SK-N-SH (cell line): ENCODE data around the gene PDGFC. TPM values are rescaled to one million over a fixed set of nuclear protein-coding genes. Genes with fewer than 3 reads are reported as not detected.

Experiments used
- CTCF ChIA-PET: fragments of 300-600, 350-600 bp; formaldehyde crosslinking; extraction: SDS; loops from one replicate; lab custom pipeline; 2021; lab: Yijun Ruan, JAX
- POLR2A ChIA-PET: fragments of 350-600 bp; sonication (Branson Sonifier 250); formaldehyde crosslinking; extraction: SDS; loops from one replicate; lab custom pipeline; 2020; ENCODE audit warnings: antibody characterized with exemption, inconsistent platforms; lab: Yijun Ruan, JAX
- DNase-seq: peaks from one replicate; pipeline ENCODE4 v3.0.0; 2012
- H2AFZ ChIP-seq: fragments of 200-600 bp; sonication (generic); 2 replicates; pipeline ENCODE4 v1.8.1; 2016; ENCODE audit warnings: antibody characterized with exemption, mild to moderate bottlenecking, low read depth
- H3F3A ChIP-seq: fragments of 200-600 bp; sonication (generic); replicated peaks from 2 replicates; pipeline ENCODE3; 2016; ENCODE audit warnings: antibody characterized with exemption, mild to moderate bottlenecking; ENCODE audit not compliant: insufficient read depth
- H3K27ac ChIP-seq, 2 experiments: fragments of 200-500 bp in 1 of 2; fragments of 200-600 bp in 1 of 2; sonication (Bioruptor generic) in 1 of 2; sonication (generic), shearing (Covaris generic) in 1 of 2; 2 replicates each; pipeline versions ENCODE4 v1.5.1 to v1.6.1; 2014 to 2016; ENCODE audit warnings: low read depth in 2 of 2, inconsistent platforms in 1 of 2, low read length in 1 of 2, mild to moderate bottlenecking in 1 of 2, mixed read lengths in 1 of 2
- H3K27me3 ChIP-seq: fragments of 200-600 bp; sonication (generic), shearing (Covaris generic); 2 replicates; pipeline ENCODE4 v1.6.1; 2016; ENCODE audit warnings: mixed run types; ENCODE audit not compliant: insufficient read depth
- H3K36me3 ChIP-seq, 2 experiments: fragments of 200-500 bp in 1 of 2; fragments of 200-600 bp in 1 of 2; sonication (Bioruptor generic) in 1 of 2; sonication (generic) in 1 of 2; replicated peaks in 1 of 2; 2 replicates each; pipeline versions ENCODE3 to v1.5.1; 2014 to 2016; ENCODE audit warnings: low read length in 1 of 2, mild to moderate bottlenecking in 1 of 2; ENCODE audit not compliant: insufficient read depth in 2 of 2, control insufficient read depth in 1 of 2
- H3K4me1 ChIP-seq, 2 experiments: fragments of 200-500 bp in 1 of 2; fragments of 200-600 bp in 1 of 2; sonication (Bioruptor generic) in 1 of 2; sonication (generic), shearing (Covaris generic) in 1 of 2; 2 replicates each; pipeline versions ENCODE4 v1.5.1 to v1.6.1; 2014 to 2016; ENCODE audit warnings: low read depth in 1 of 2, low read length in 1 of 2, mixed run types in 1 of 2; ENCODE audit not compliant: insufficient read depth in 2 of 2, control insufficient read depth in 1 of 2
- H3K4me2 ChIP-seq: fragments of 200-600 bp; sonication (generic), shearing (Covaris generic); 2 replicates; pipeline ENCODE4 v1.6.1; 2017; ENCODE audit warnings: mixed run types
- H3K4me3 ChIP-seq, 2 experiments: fragments of 200-500 bp in 1 of 2; fragments of 200-600 bp in 1 of 2; sonication (Bioruptor generic) in 1 of 2; sonication (generic), shearing (Covaris generic) in 1 of 2; 2 replicates each; pipeline versions ENCODE4 v1.5.1 to v1.8.1; 2014 to 2016; ENCODE audit warnings: low read depth in 2 of 2, inconsistent platforms in 1 of 2, low read length in 1 of 2, mild to moderate bottlenecking in 1 of 2, mixed read lengths in 1 of 2, moderate library complexity in 1 of 2
- H3K79me2 ChIP-seq: fragments of 200-600 bp; sonication (generic); 2 replicates; pipeline ENCODE4 v1.8.1; 2017; ENCODE audit warnings: mild to moderate bottlenecking; ENCODE audit not compliant: insufficient read depth
- H3K9ac ChIP-seq: fragments of 200-600 bp; sonication (generic); 2 replicates; pipeline ENCODE4 v1.6.1; 2017; ENCODE audit warnings: mixed run types
- H3K9me2 ChIP-seq: fragments of 200-600 bp; sonication (generic); 2 replicates; pipeline ENCODE4 v1.6.1; 2017; ENCODE audit warnings: mixed run types
- H3K9me3 ChIP-seq: fragments of 200-600 bp; sonication (generic); 2 replicates; pipeline ENCODE4 v1.6.1; 2017; ENCODE audit warnings: mixed run types, mild to moderate bottlenecking, moderate library complexity
- H4K20me1 ChIP-seq: fragments of 200-600 bp; sonication (generic); 2 replicates; pipeline ENCODE4 v1.6.1; 2017; ENCODE audit warnings: mild to moderate bottlenecking, mixed run types; ENCODE audit not compliant: insufficient read depth
- ELF1 ChIP-seq: IDR thresholded peaks from 2 replicates; pipeline ENCODE4 v1.4.0; 2012
- GABPA ChIP-seq: IDR thresholded peaks from 2 replicates; pipeline ENCODE4 v1.4.0; 2012; ENCODE audit warnings: low read depth, mild to moderate bottlenecking
- MAX ChIP-seq: IDR thresholded peaks from 2 replicates; pipeline ENCODE4 v1.4.0; 2012; ENCODE audit warnings: low read depth
- MEF2A ChIP-seq: IDR thresholded peaks from 2 replicates; pipeline ENCODE4 v1.4.0; 2012; ENCODE audit warnings: low read depth, borderline replicate concordance
- NFIC ChIP-seq: IDR thresholded peaks from 2 replicates; pipeline ENCODE4 v1.4.0; 2012; ENCODE audit warnings: borderline replicate concordance
- RAD21 ChIP-seq: IDR thresholded peaks from 2 replicates; pipeline ENCODE4 v1.6.1; 2012; ENCODE audit warnings: mild to moderate bottlenecking, low read length
- REST ChIP-seq: IDR thresholded peaks from 2 replicates; pipeline ENCODE4 v1.6.1; 2012; ENCODE audit warnings: mild to moderate bottlenecking, low read depth, low read length, moderate library complexity
- SMC3 ChIP-seq: IDR thresholded peaks from 2 replicates; pipeline ENCODE4 v1.6.1; 2012; ENCODE audit warnings: low read depth, low read length, improper control_type of control experiment
- TEAD4 ChIP-seq: IDR thresholded peaks from 2 replicates; pipeline ENCODE4 v1.4.0; 2012; ENCODE audit warnings: mild to moderate bottlenecking, borderline replicate concordance; ENCODE audit not compliant: insufficient read depth
- USF1 ChIP-seq: IDR thresholded peaks from 2 replicates; pipeline ENCODE4 v1.4.0; 2012; ENCODE audit warnings: low read depth, borderline replicate concordance
- USF2 ChIP-seq: fragments of 150-350 bp; IDR thresholded peaks from 2 replicates; pipeline ENCODE4 v1.6.1; 2017; ENCODE audit warnings: antibody characterized with exemption, low read length, low read depth, borderline replicate concordance
- WGBS: methylation state at CpG from one replicate; pipeline ENCODE4 v1.1.6; 2017; ENCODE audit warnings: low lambda C conversion rate; 5-methylcytosine and 5-hydroxymethylcytosine counted together
- polyA plus RNA-seq, 3 experiments: library from polyadenylated mRNA; depleted of rRNA; stranded (reverse); fragments of >200 nt; gene quantifications; 2 replicates each; pipeline ENCODE4 v1.2.3, GENCODE V29; 2012
- TF ChIP-seq, protein P1 (sequence below): IDR thresholded peaks from 2 replicates; pipeline ENCODE4; 2012
- TF ChIP-seq, protein P2 (sequence below): IDR thresholded peaks from 2 replicates; pipeline ENCODE4 v1.4.0; 2012; ENCODE audit warnings: low read depth, borderline replicate concordance

The PDGFC gene
- polyA plus RNA-seq, 1 of the 3 experiments (the other 2 are of a cell fraction) = 29.8 TPM

GRCh38 chr4:157004279-157005161, 32.9 kb upstream of the PDGFC start:
- no peak overlapping the region for H3K4me2 ChIP-seq
- peak overlapping the region; percentile 27; the same call in 1 of the 2 replicates for H2AFZ ChIP-seq

GRCh38 chr4:156999175-156999517, 27.5 kb upstream of the PDGFC start:
- H3K27ac ChIP-seq = peak overlapping the region; percentile 68 to 86; a peak in 3 of 4 replicates
- POLR2A ChIA-PET = no interaction called here
- TF ChIP-seq TEAD4 (peak; percentile 89), MEF2A (peak; percentile 53; the same call in 1 of the 2 replicates), MAX (peak; percentile 45), REST (0 out of 2 replicates have a peak, but pooled peaks have one; percentile 40), GABPA (peak; percentile 23; the same call in 1 of the 2 replicates), RAD21 (no peak), ELF1 (0 out of 2 replicates have a peak, but pooled peaks have one; percentile 15), NFIC (peak; percentile 98)
- TF ChIP-seq, protein P1, sequence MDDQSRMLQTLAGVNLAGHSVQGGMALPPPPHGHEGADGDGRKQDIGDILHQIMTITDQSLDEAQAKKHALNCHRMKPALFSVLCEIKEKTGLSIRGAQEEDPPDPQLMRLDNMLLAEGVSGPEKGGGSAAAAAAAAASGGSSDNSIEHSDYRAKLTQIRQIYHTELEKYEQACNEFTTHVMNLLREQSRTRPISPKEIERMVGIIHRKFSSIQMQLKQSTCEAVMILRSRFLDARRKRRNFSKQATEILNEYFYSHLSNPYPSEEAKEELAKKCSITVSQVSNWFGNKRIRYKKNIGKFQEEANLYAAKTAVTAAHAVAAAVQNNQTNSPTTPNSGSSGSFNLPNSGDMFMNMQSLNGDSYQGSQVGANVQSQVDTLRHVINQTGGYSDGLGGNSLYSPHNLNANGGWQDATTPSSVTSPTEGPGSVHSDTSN = peak; percentile 90

More at GRCh38 chr4:157004279-157005161, 32.9 kb upstream of the PDGFC start:
- POLR2A ChIA-PET = no interaction called here
- Histone ChIP-seq H3K9ac (no peak overlapping the region), H3K9me3 (no peaks in the 10 kb centered on the region), H3K9me2 (no peaks in the 10 kb centered on the region), H3K36me3 (no peaks in the 10 kb centered on the region), H3K27ac (peak overlapping the region; percentile 6 to 57; a peak in 3 of 4 replicates), H3F3A (peaks cover 19% of the 10 kb centered on the region), H3K27me3 (no peaks in the 10 kb centered on the region), H3K4me1 (peaks cover 0 to 17% of the 10 kb centered on the region in 2 experiments; a peak in 2 of 4 replicates), H3K4me3 (no peak overlapping the region), H4K20me1 (no peaks in the 10 kb centered on the region), H3K79me2 (no peaks in the 10 kb centered on the region)
- 64% methylated on average over 5 of the region's 5 CpGs for WGBS
- CTCF ChIA-PET = no interaction called here
- no peak for DNase-seq
- no peak for TF ChIP-seq SMC3
- TF ChIP-seq USF1 = no peak
- TF ChIP-seq USF2 = no peak
- TF ChIP-seq, protein P2, sequence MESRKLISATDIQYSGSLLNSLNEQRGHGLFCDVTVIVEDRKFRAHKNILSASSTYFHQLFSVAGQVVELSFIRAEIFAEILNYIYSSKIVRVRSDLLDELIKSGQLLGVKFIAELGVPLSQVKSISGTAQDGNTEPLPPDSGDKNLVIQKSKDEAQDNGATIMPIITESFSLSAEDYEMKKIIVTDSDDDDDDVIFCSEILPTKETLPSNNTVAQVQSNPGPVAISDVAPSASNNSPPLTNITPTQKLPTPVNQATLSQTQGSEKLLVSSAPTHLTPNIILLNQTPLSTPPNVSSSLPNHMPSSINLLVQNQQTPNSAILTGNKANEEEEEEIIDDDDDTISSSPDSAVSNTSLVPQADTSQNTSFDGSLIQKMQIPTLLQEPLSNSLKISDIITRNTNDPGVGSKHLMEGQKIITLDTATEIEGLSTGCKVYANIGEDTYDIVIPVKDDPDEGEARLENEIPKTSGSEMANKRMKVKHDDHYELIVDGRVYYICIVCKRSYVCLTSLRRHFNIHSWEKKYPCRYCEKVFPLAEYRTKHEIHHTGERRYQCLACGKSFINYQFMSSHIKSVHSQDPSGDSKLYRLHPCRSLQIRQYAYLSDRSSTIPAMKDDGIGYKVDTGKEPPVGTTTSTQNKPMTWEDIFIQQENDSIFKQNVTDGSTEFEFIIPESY = no peak
- no peak for TF ChIP-seq MEF2A

More at GRCh38 chr4:156999175-156999517, 27.5 kb upstream of the PDGFC start:
- H4K20me1 ChIP-seq = no peaks in the 10 kb centered on the region
- peak overlapping the region; percentile 36 for H3K4me2 ChIP-seq
- H3K4me3 ChIP-seq = peak overlapping the region in 1 of 2 experiments; percentile 2; a peak in 1 of 4 replicates
- H3K4me1 ChIP-seq = peaks cover 2 to 27% of the 10 kb centered on the region in 2 experiments; a peak in 3 of 4 replicates
- CTCF ChIA-PET = interaction anchor here (0.8 to 1.5 kb wide), 2 partner anchors 14 to 15 kb away, joined by 3 to 4 read pairs; no protein-coding TSS in a partner anchor
- no peak for DNase-seq
- H2AFZ ChIP-seq = peak overlapping the region; percentile 37; the same call in 1 of the 2 replicates
- 0% methylated on average over 2 of the region's 2 CpGs for WGBS
- H3K9ac ChIP-seq = peak overlapping the region; percentile 3; the same call in 1 of the 2 replicates
- H3K27me3 ChIP-seq = no peaks in the 10 kb centered on the region
- H3K79me2 ChIP-seq = no peaks in the 10 kb centered on the region
- no peaks in the 10 kb centered on the region for H3K9me2 ChIP-seq
- peaks cover 38% of the 10 kb centered on the region for H3F3A ChIP-seq
- H3K9me3 ChIP-seq = no peaks in the 10 kb centered on the region
- no peaks in the 10 kb centered on the region for H3K36me3 ChIP-seq
